Activated naive CD4-positive, alpha-beta T cell treated with anti-CD3 and anti-CD28 coated beads, Interleukin-2, amount 10 ng/mL, durations not matched to agents 7 days and 5 days (primary cell): ENCODE measurements around the gene TNFRSF6B.
"Not testable (repeated sequence)": the region's sequence is repeated elsewhere in the genome, so short reads cannot be mapped to it uniquely, and the experiment has no call there.

ENCODE experiments used
- CTCF ChIA-PET: fragments of 350-600 bp; sonication (Branson Sonifier 250); formaldehyde crosslinking; loops from one replicate; lab custom pipeline; 2021; ENCODE audit warnings: antibody characterized with exemption; lab: Charles Lee
- DNase-seq: peaks from one replicate; pipeline ENCODE4 v3.0.0-alpha.2; 2020
- H3K27ac Mint-ChIP-seq: one replicate; pipeline ENCODE4 v1.8.0; 2021; ENCODE audit warnings: mild to moderate bottlenecking, moderate library complexity, mixed read lengths
- H3K27me3 Mint-ChIP-seq: one replicate; pipeline ENCODE4 v1.8.0; 2021; ENCODE audit warnings: mild to moderate bottlenecking, mixed read lengths
- H3K36me3 Mint-ChIP-seq: one replicate; pipeline ENCODE4 v1.8.0; 2021; ENCODE audit warnings: mixed read lengths
- H3K4me1 Mint-ChIP-seq: one replicate; pipeline ENCODE4 v1.8.0; 2021; ENCODE audit warnings: mixed read lengths
- H3K4me3 Mint-ChIP-seq: one replicate; pipeline ENCODE4 v1.8.0; 2021; ENCODE audit warnings: mild to moderate bottlenecking, moderate library complexity, mixed read lengths
- H3K9me3 Mint-ChIP-seq: one replicate; pipeline ENCODE4 v1.8.0; 2021; ENCODE audit warnings: mixed read lengths

The TNFRSF6B gene

GRCh38 chr20:63668351-63668750 lies 28.1 kb upstream of the TNFRSF6B start:
- Mint-ChIP-seq H3K4me1 (no peaks in the 10 kb centered on the region), H3K36me3 (peaks cover 16% of the 10 kb centered on the region), H3K27ac (no peak overlapping the region), H3K27me3 (no peaks in the 10 kb centered on the region), H3K9me3 (no peaks in the 10 kb centered on the region), H3K4me3 (no peak overlapping the region)
- CTCF ChIA-PET = interaction anchor here (1.2 kb wide), 1 partner anchor 10 kb away, joined by 4 read pairs; the partner anchor contains the start of gene RTEL1
- DNase-seq = no peak

- H3K9me3 Mint-ChIP-seq, H3K4me3 Mint-ChIP-seq, CTCF ChIA-PET, DNase-seq, H3K4me1 Mint-ChIP-seq, H3K27me3 Mint-ChIP-seq, H3K27ac Mint-ChIP-seq: not testable (repeated sequence)
- H3K36me3 Mint-ChIP-seq = peaks cover 20% of the 10 kb centered on the region
Observed at GRCh38 chr20:63671695-63672094, 24.8 kb upstream of the TNFRSF6B start.

- H3K27ac Mint-ChIP-seq = peak overlapping the region; percentile 24
- no peaks in the 10 kb centered on the region for H3K27me3 Mint-ChIP-seq
- no peaks in the 10 kb centered on the region for H3K4me1 Mint-ChIP-seq
- peaks cover 23% of the 10 kb centered on the region for H3K36me3 Mint-ChIP-seq
- CTCF ChIA-PET = no interaction called here
- DNase-seq = no peak
- H3K9me3 Mint-ChIP-seq = no peaks in the 10 kb centered on the region
- H3K4me3 Mint-ChIP-seq = no peak overlapping the region
Observed at GRCh38 chr20:63672666-63673065, 23.8 kb upstream of the TNFRSF6B start.

DNA sequence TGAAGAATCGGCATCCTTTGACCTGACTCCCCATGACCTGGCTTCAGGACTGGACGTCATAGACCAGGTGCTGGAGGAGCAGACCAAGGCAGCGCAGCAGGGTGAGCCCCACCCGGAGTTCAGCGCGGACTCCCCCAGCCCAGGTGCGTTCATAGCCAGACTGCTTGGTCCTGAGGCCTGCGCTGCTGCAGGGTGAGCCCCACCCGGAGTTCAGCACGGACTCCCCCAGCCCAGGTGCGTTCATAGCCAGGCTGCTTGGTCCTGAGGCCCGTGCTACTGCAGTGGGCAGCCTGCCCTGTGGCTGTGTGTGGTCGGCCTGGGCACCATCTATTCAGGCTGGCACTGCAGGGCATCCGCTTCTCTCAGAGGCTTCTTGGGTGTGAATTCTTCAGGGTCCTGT lies 22.5 kb upstream of the TNFRSF6B start:
- H3K4me1 Mint-ChIP-seq = no peaks in the 10 kb centered on the region
- peaks cover 17% of the 10 kb centered on the region for H3K36me3 Mint-ChIP-seq
- H3K9me3 Mint-ChIP-seq = no peaks in the 10 kb centered on the region
- no peak overlapping the region for H3K4me3 Mint-ChIP-seq
- CTCF ChIA-PET = no interaction called here
- no peak overlapping the region for H3K27ac Mint-ChIP-seq
- DNase-seq = no peak
- H3K27me3 Mint-ChIP-seq = no peaks in the 10 kb centered on the region

DNA sequence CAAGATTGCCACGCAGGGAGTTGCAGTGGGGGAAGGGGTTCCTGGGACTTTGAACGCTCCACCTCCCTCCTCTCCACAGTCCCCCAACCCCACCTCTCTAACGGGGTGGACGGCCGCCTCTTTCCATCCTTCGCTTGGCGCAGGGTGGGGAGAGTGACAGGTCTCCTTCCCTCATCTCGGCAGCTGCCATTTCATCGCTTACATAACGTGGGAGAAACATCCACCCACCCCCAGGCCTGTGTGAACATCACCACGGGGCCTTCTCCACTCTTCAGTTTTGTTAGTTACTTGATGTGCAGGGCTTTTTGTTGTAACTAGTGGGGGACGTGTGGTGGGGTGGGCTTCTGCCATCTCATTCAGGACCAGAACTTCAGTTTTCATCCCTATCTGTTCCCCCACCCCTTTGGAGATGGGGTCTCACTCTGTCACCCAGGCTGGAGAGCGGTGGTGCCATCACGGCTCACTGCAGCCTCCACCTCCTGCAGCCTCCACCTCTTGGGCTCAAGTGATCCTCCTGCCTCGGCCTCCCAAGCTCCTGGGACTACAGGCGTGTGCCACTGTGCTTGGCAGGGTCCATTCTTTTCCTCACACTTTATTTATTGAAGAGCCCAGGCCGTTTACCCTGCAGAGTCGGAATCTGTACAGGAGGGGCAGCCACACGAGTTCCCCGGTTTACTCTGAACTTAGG lies 20.6 kb upstream of the TNFRSF6B start:
- CTCF ChIA-PET = no interaction called here
- no peak for DNase-seq
- peak overlapping the region; percentile 19 for H3K27ac Mint-ChIP-seq
- no peaks in the 10 kb centered on the region for H3K9me3 Mint-ChIP-seq
- H3K27me3 Mint-ChIP-seq = no peaks in the 10 kb centered on the region
- peaks cover 12% of the 10 kb centered on the region for H3K36me3 Mint-ChIP-seq
- no peaks in the 10 kb centered on the region for H3K4me1 Mint-ChIP-seq
- no peak overlapping the region for H3K4me3 Mint-ChIP-seq

GRCh38 chr20:63678071-63678470 lies 18.4 kb upstream of the TNFRSF6B start:
- no peak overlapping the region for H3K27ac Mint-ChIP-seq
- H3K4me1 Mint-ChIP-seq = no peaks in the 10 kb centered on the region
- H3K9me3 Mint-ChIP-seq = no peaks in the 10 kb centered on the region
- no peak for DNase-seq
- peaks cover 10% of the 10 kb centered on the region for H3K36me3 Mint-ChIP-seq
- H3K27me3 Mint-ChIP-seq = no peaks in the 10 kb centered on the region
- CTCF ChIA-PET = no interaction called here
- no peak overlapping the region for H3K4me3 Mint-ChIP-seq

GRCh38 chr20:63678667-63679465 lies 17.6 kb upstream of the TNFRSF6B start:
- no peaks in the 10 kb centered on the region for H3K4me1 Mint-ChIP-seq
- DNase-seq = no peak
- H3K9me3 Mint-ChIP-seq = no peaks in the 10 kb centered on the region
- no peaks in the 10 kb centered on the region for H3K27me3 Mint-ChIP-seq
- CTCF ChIA-PET = no interaction called here
- no peak overlapping the region for H3K27ac Mint-ChIP-seq
- H3K36me3 Mint-ChIP-seq = peaks cover 8% of the 10 kb centered on the region
- no peak overlapping the region for H3K4me3 Mint-ChIP-seq

- no peaks in the 10 kb centered on the region for H3K9me3 Mint-ChIP-seq
- H3K4me1 Mint-ChIP-seq = no peaks in the 10 kb centered on the region
- no peaks in the 10 kb centered on the region for H3K27me3 Mint-ChIP-seq
- peaks cover 8% of the 10 kb centered on the region for H3K36me3 Mint-ChIP-seq
- CTCF ChIA-PET = no interaction called here
- no peak overlapping the region for H3K27ac Mint-ChIP-seq
- no peak overlapping the region for H3K4me3 Mint-ChIP-seq
- no peak for DNase-seq
Observed at GRCh38 chr20:63679799-63680305, 16.6 kb upstream of the TNFRSF6B start.

GRCh38 chr20:63680427-63680826 lies 16.0 kb upstream of the TNFRSF6B start:
- Mint-ChIP-seq H3K4me3 (no peak overlapping the region), H3K9me3 (no peaks in the 10 kb centered on the region), H3K27me3 (no peaks in the 10 kb centered on the region), H3K27ac (no peak overlapping the region), H3K4me1 (no peaks in the 10 kb centered on the region), H3K36me3 (peaks cover 8% of the 10 kb centered on the region)
- CTCF ChIA-PET = no interaction called here
- DNase-seq = no peak

DNA sequence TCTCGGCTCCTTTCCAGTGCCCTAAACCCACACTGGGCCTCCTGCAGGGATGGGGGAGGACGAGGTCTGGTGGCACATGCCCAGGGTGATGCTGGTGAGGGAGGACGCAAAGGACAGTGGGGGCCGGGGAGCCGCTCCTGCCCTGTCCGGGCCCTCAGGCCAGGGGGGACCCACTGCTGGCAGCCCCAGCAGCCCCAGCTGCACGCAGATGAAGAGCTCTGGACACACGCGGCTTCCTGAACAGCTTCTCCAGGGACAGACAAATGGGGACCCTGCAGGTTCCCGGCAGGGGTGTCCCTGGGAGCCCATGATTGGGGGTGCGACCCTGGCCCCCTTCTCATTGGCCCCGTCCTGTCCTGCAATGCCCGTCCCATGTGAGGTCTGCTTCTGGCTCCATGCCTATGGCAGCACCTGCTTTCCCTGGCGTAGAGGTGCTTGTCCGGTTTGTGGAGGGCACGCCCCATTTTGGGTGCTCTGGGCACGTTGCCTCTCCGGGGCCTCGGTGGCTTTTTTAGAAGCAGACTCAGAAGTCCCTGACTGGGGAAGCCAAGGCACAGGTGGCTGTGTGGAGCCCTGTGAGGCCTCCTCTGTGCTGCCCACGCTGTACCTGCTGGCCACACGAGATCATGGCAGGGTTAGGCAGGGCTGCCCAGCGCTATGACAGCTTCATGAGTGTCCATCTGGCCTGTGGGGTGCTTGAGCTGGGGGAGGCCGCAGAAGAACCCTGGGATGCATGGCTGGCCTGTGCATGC lies 15.4 kb upstream of the TNFRSF6B start:
- CTCF ChIA-PET = no interaction called here
- Mint-ChIP-seq H3K4me3 (no peak overlapping the region), H3K27ac (peak overlapping the region; percentile 72)

GRCh38 chr20:63681609-63682142 lies 14.8 kb upstream of the TNFRSF6B start:
- Mint-ChIP-seq H3K27ac (no peak overlapping the region), H3K36me3 (peaks cover 4% of the 10 kb centered on the region), H3K4me3 (no peak overlapping the region), H3K9me3 (no peaks in the 10 kb centered on the region), H3K4me1 (peaks cover 2% of the 10 kb centered on the region), H3K27me3 (no peaks in the 10 kb centered on the region)
- CTCF ChIA-PET = no interaction called here
- no peak for DNase-seq

More for the DNA sequence above, 15.4 kb upstream of the TNFRSF6B start:
- Mint-ChIP-seq H3K36me3 (peaks cover 4% of the 10 kb centered on the region), H3K4me1 (no peaks in the 10 kb centered on the region), H3K27me3 (no peaks in the 10 kb centered on the region), H3K9me3 (no peaks in the 10 kb centered on the region)
- no peak for DNase-seq

DNA sequence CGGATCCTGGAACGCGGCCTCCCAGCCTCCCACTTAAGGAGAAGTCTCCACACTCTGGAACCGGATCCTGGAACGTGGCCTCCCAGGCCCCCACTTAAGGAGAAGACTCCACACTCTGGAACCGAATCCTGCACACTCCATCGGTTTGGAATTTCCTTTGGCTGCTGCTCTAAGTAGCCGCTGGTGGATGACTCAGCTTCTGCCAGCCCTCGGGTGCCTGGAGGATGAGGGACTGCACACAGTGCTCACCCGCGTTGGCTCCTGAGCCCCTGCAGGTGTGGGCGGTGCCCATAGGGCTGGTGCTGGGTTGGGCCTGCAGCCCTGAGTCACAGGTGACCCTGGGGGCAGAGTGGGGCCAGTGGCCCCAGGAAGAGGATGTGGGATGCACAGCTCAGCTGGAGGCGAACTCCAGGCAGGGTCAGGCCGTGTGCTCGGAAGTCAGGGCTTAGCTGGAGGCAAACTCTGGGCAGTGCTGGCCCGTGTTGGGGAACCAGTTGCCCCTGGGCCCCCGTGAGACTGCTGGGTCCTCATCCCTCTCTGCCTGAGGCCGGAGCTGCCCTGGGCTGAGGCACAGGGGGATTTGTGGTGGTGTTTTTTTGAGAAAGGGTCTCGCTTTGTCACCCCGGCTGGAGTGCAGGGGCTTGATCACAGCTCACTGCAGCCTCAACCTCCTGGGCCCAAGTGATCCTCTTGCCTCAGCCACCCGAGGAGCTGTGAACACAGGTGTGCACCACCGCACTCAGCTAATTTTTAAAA lies 13.9 kb upstream of the TNFRSF6B start:
- no peak overlapping the region for H3K4me3 Mint-ChIP-seq
- CTCF ChIA-PET = no interaction called here
- DNase-seq = no peak
- H3K9me3 Mint-ChIP-seq = no peaks in the 10 kb centered on the region
- peaks cover 8% of the 10 kb centered on the region for H3K4me1 Mint-ChIP-seq
- H3K27ac Mint-ChIP-seq = no peak overlapping the region
- H3K27me3 Mint-ChIP-seq = no peaks in the 10 kb centered on the region
- no peaks in the 10 kb centered on the region for H3K36me3 Mint-ChIP-seq

GRCh38 chr20:63685269-63686026 lies 11.0 kb upstream of the TNFRSF6B start:
- peak overlapping the region; percentile 42 for H3K27ac Mint-ChIP-seq
- H3K27me3 Mint-ChIP-seq = no peaks in the 10 kb centered on the region
- no peak overlapping the region for H3K4me3 Mint-ChIP-seq
- DNase-seq = no peak
- CTCF ChIA-PET = no interaction called here
- no peaks in the 10 kb centered on the region for H3K36me3 Mint-ChIP-seq
- no peaks in the 10 kb centered on the region for H3K9me3 Mint-ChIP-seq
- peaks cover 9% of the 10 kb centered on the region for H3K4me1 Mint-ChIP-seq
